ENCODE measurements around the gene KDM4B. TPM values are rescaled to one million over a fixed set of nuclear protein-coding genes. Genes with fewer than 3 reads are reported as not detected.

KDM4B gene
- total and polyA plus RNA-seq, 9 of the 15 experiments (the other 6 are each of a cell fraction or from before 2014, with no cell fraction given), result 0.21 to 29.9 (median 7.3) TPM

- ATAC-seq, result no peak
Measured at GRCh38 chr19:4966591-4966990, 2.3 kb upstream of the KDM4B start.

More at GRCh38 chr19:4966591-4966990, 2.3 kb upstream of the KDM4B start:
- no peak overlapping the region for H3K9ac ChIP-seq (ENCODE audit: insufficient read depth in 1 of 2, low read depth in 2 of 2, low read length in 2 of 2)
- peaks cover 18% of the 10 kb centered on the region for H4K20me1 ChIP-seq (replicated peaks; ENCODE audit: control insufficient read depth, insufficient read depth, low read length)
- TF ChIP-seq FOXJ2 (tag; IDR thresholded peaks at IDR 0.05) (no peak), HDAC1 (IDR thresholded peaks at IDR 0.05) (no peak), CEBPG (CRISPR knock-in tag; IDR thresholded peaks at IDR 0.05) (no peak), CEBPG (tag; conservative IDR thresholded peaks at IDR 0.05 in 1 of 2, IDR thresholded peaks at IDR 0.05 in 1 of 2) (no peak), E2F3 (CRISPR knock-in tag; IDR thresholded peaks at IDR 0.05) (no peak), ZNF212 (CRISPR knock-in tag; IDR thresholded peaks at IDR 0.05) (no peak), ETV5 (CRISPR knock-in tag; IDR thresholded peaks at IDR 0.05; ENCODE audit: low read depth) (no peak), SNRNP70 (optimal IDR thresholded peaks at IDR 0.05; ENCODE audit: low read depth, low read length) (no peak), MNT (conservative IDR thresholded peaks at IDR 0.05) (no peak), NFRKB (IDR thresholded peaks at IDR 0.05; ENCODE audit: low read depth) (no peak), CEBPB (tag; IDR thresholded peaks at IDR 0.05) (no peak)
- TF ChIP-seq, protein P1, sequence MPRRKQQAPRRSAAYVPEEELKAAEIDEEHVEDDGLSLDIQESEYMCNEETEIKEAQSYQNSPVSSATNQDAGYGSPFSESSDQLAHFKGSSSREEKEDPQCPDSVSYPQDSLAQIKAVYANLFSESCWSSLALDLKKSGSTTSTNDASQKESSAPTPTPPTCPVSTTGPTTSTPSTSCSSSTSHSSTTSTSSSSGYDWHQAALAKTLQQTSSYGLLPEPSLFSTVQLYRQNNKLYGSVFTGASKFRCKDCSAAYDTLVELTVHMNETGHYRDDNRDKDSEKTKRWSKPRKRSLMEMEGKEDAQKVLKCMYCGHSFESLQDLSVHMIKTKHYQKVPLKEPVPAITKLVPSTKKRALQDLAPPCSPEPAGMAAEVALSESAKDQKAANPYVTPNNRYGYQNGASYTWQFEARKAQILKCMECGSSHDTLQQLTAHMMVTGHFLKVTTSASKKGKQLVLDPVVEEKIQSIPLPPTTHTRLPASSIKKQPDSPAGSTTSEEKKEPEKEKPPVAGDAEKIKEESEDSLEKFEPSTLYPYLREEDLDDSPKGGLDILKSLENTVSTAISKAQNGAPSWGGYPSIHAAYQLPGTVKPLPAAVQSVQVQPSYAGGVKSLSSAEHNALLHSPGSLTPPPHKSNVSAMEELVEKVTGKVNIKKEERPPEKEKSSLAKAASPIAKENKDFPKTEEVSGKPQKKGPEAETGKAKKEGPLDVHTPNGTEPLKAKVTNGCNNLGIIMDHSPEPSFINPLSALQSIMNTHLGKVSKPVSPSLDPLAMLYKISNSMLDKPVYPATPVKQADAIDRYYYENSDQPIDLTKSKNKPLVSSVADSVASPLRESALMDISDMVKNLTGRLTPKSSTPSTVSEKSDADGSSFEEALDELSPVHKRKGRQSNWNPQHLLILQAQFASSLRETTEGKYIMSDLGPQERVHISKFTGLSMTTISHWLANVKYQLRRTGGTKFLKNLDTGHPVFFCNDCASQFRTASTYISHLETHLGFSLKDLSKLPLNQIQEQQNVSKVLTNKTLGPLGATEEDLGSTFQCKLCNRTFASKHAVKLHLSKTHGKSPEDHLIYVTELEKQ (CRISPR knock-in tag; IDR thresholded peaks at IDR 0.05), result no peak
- no peaks in the 10 kb centered on the region for H3K9me3 ChIP-seq (replicated peaks; ENCODE audit: control insufficient read depth, insufficient read depth, low read depth, low read length)
- DNase-seq (ENCODE audit: extremely low read depth in 1 of 4, low spot score in 3 of 4) (no peak), FAIRE-seq (no peak)
- intact Hi-C loops (cut with micrococcal nuclease), result no loop called here
- POLR2A ChIA-PET, result interaction anchor here (0.6 kb wide), 1 partner anchor 18 kb away, joined by 3 read pairs; no protein-coding TSS in a partner anchor
- H3K27ac ChIP-seq (ENCODE audit: extremely low read depth, low read depth, low read length), result no peak overlapping the region
- no TSS peak for BruUV-seq (replicated peaks)
- no peaks in the 10 kb centered on the region; a peak in 1 of 5 replicates for H3K27me3 ChIP-seq (ENCODE audit: control insufficient read depth in 2 of 2, insufficient read depth in 2 of 2, low read length in 2 of 2)
- in situ Hi-C loops (cut with MboI), result no loop called here
- CTCF ChIA-PET (ENCODE audit: low intra/inter-chr PET ratio), result no interaction called here
- H3K9me1 ChIP-seq (ENCODE audit: control insufficient read depth, insufficient read depth, low read length), result peaks cover 3% of the 10 kb centered on the region
- H3K79me2 ChIP-seq (ENCODE audit: control insufficient read depth, insufficient read depth, low read length), result peaks cover 23% of the 10 kb centered on the region
- peaks cover 16 to 38% of the 10 kb centered on the region in 2 experiments; a peak in 4 of 5 replicates for H3K4me1 ChIP-seq (replicated peaks in 1 of 2; ENCODE audit: control insufficient read depth in 2 of 2, insufficient read depth in 2 of 2, low read length in 2 of 2)
- H3K4me2 ChIP-seq (ENCODE audit: insufficient read depth, low read length), result no peak overlapping the region
- no peak overlapping the region for H2AFZ ChIP-seq (ENCODE audit: low read depth, low read length)
- H3K36me3 ChIP-seq (ENCODE audit: control insufficient read depth, insufficient read depth, low read length), result peaks cover 20% of the 10 kb centered on the region; the same call in 2 of the 3 replicates
- 71% methylated on average over 6 of the region's 6 CpGs for WGBS (ENCODE audit: insufficient coverage, low coverage, missing lambda C conversion rate)
- no peak overlapping the region for H3K4me3 ChIP-seq
